AG10803 (cell line): ENCODE measurements around the gene REEP3.
"Not testable (repeated sequence)": the region's sequence is repeated elsewhere in the genome, so short reads cannot be mapped to it uniquely, and the experiment has no call there.

Experiments
- DNase-seq: peaks from one replicate; pipeline ENCODE4 v3.0.0; 2010; ENCODE audit warnings: low read depth
- H3K4me3 ChIP-seq: 2 replicates; pipeline ENCODE4 v1.5.1; 2011; ENCODE audit warnings: mild to moderate bottlenecking, low read length, control low read depth
- TF ChIP-seq, protein P1 (sequence below): conservative IDR thresholded peaks from 2 replicates; pipeline ENCODE4 v1.5.1; 2011; ENCODE audit warnings: mild to moderate bottlenecking, low read length, control low read depth, inconsistent platforms

REEP3 gene

DNA sequence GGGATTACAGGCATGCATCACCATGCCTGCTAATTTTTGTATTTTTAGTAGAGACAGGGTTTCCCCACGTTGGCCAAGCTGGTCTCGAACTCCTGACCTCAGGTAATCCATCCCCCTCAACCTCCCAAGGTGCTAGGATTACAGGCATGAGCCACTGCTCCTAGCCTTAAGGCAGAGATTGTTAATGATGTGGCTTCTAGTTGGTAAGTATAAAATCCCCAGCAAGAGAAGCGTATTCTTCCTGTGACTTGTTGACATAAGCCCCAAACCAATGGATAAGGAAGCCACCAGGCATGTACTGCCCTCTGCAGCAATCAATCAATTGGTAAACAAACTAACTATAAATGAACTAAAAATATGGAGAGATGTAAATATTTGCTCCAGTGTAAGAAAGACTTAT lies 41.2 kb downstream of the REEP3 start:
- TF ChIP-seq, protein P1, sequence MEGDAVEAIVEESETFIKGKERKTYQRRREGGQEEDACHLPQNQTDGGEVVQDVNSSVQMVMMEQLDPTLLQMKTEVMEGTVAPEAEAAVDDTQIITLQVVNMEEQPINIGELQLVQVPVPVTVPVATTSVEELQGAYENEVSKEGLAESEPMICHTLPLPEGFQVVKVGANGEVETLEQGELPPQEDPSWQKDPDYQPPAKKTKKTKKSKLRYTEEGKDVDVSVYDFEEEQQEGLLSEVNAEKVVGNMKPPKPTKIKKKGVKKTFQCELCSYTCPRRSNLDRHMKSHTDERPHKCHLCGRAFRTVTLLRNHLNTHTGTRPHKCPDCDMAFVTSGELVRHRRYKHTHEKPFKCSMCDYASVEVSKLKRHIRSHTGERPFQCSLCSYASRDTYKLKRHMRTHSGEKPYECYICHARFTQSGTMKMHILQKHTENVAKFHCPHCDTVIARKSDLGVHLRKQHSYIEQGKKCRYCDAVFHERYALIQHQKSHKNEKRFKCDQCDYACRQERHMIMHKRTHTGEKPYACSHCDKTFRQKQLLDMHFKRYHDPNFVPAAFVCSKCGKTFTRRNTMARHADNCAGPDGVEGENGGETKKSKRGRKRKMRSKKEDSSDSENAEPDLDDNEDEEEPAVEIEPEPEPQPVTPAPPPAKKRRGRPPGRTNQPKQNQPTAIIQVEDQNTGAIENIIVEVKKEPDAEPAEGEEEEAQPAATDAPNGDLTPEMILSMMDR = no peak
- no peak overlapping the region for H3K4me3 ChIP-seq
- DNase-seq = no peak

GRCh38 chr10:63562857-63563256 lies 41.7 kb downstream of the REEP3 start:
- TF ChIP-seq, protein P1 = no peak
- no peak for DNase-seq
- H3K4me3 ChIP-seq = no peak overlapping the region

DNA sequence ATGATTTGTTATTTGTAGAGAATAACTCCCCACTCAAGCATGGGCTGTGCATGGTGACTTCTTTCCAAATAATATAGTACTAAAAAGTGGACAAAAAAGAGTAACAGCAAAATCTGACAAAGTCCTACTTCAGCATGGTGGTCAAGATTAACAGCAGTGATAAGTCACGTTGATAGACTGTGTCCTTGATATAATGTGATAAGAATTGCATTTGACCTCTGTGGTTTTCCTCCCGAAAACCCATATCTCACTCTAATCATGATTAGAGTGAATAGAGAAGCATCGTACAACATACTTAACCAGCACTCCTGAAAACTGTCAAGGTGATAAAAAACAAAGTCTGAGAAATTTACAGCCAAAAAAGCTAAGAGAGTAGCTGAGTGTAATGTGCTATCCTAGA lies 42.4 kb downstream of the REEP3 start:
- DNase-seq = no peak
- H3K4me3 ChIP-seq = no peak overlapping the region
- TF ChIP-seq, protein P1 = no peak

DNA sequence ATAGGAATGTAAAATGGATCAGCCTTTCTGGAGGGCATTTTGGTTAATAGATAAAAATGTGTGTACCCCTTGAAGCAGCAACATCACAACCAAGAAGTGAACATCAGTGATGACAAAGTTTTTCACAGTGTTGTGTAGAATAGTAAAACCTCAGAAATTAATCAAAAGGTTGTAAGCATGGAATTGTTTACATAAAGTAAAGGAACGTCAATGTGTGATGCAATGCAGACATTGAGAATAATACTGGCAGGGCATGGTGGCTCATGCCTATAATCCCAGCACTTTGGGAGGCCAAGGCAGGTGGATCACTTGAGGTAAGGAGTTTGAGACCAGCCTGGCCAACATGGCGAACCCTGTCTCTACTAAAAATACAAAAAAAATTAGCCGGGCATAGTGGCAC lies 43.5 kb downstream of the REEP3 start:
- H3K4me3 ChIP-seq, DNase-seq: not testable (repeated sequence)

DNA sequence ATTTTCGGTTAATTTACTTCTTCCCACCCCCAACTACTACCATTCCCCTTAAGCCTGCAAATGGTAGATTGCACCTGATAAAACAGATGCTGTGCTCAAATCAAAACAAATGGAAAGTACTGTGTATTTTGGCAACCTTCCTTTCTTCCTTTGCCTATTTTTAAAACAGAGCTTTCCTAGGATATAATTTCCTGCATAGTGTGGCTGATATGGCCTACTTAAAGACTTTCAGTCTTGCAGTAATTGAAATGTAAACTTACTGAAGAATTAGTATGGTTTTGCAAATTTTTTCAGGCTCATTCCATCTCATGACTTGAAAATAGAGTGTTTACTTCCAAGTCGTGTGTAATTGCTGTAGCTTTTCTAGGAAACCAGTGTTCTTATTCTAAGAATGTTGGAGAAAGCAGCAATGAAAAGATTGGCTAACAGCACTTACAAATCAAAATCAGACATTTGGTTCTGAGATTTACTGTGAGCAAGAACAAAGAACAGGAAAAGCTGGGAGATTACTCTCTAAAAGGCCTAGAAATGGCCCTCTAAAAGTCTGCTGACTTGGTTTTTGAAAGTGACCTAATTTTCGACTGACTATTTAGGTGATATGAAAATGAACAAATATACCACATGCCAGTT lies 52.0 kb downstream of the REEP3 start:
- H3K4me3 ChIP-seq = no peak overlapping the region
- TF ChIP-seq, protein P1 = no peak
- peak; percentile 61 for DNase-seq

DNA sequence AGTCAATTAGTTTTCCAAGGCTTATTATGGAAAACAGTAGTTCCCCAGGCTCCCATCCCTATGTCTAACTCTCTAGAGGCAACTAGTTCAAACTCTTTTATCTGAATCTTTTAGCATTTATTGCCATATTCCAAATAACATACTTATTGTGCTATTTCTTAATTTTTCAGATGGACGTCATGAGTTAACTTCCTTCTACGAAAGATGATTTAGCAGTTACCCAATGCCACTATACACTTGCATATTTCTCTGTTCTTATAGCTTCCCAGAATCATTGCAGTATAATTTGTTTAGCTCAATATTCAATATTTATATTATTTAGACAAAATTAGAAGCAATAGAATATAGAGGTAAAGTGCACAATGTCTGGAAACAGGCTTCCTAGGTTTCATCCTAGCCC lies 52.8 kb downstream of the REEP3 start:
- H3K4me3 ChIP-seq = no peak overlapping the region

DNA sequence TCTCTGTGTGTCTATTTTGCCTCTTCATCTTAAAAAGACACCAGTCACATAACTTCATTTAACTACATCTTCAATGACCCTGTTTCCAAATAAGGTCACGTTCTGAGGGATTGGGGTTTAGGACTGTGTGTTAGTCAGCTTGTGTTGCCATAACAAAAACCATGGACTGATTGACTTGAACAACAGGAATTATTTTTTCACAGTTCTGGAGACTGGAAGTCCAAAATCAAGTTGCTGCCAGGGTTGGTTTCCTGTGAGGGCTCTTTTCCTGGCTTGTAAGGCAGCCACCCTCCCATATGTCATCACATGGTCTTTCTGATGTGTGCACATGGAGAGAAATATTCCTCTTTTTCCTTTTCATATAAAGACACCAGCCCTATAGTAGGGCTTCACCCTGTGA lies 55.3 kb downstream of the REEP3 start:
- TF ChIP-seq, protein P1 = no peak
- DNase-seq = no peak
- H3K4me3 ChIP-seq = no peak overlapping the region

More for the DNA sequence above, 52.8 kb downstream of the REEP3 start:
- TF ChIP-seq, protein P1 = no peak
- DNase-seq = no peak

DNA sequence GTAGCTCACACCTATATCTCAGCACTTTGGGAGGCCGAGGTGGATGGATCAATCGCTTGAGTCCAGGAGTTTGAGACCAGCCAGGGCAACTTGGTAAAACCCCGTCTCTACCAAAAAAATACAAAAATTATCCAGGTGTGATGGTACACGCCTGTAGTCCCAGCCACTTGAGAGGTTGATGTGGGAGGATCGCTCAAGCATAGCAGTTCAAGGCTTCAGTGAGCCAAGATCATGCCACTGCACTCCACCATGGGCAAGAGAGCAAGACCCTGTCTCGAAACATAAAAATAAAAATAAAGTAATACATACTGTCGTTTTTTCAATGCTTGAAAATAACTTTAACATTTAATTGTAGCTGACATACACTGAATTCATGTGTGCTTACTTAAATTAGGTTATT lies 57.3 kb downstream of the REEP3 start:
- no peak for DNase-seq
- TF ChIP-seq, protein P1 = no peak
- H3K4me3 ChIP-seq = no peak overlapping the region
